GM19438 (cell line): ENCODE data around the gene SH2D1B.

Experiments used
- ATAC-seq: cut with Tn5 transposase; IDR thresholded peaks from one replicate; pipeline ENCODE4 v1.9.1; 2021; ENCODE audit warnings: low read depth; ENCODE audit not compliant: unreplicated experiment

SH2D1B gene

GRCh38 chr1:162383516-162383915 is 28.4 kb downstream of the SH2D1B start:
- ATAC-seq: no peak

- ATAC-seq: no peak
Observed at GRCh38 chr1:162383091-162383490, 28.8 kb downstream of the SH2D1B start.

GRCh38 chr1:162381941-162382750 is 29.8 kb downstream of the SH2D1B start:
- ATAC-seq: no peak

GRCh38 chr1:162381383-162381782 is 30.6 kb downstream of the SH2D1B start, which contains the start of gene C1orf226:
C1orf226 (plus strand) TSS chr1:162381728; CDS start chr1:162381902, 174 bp downstream.
- ATAC-seq: no peak

- no peak for ATAC-seq
Observed at GRCh38 chr1:162380061-162380846, 31.7 kb downstream of the SH2D1B start.

- ATAC-seq: no peak
Observed at GRCh38 chr1:162376691-162377090, 35.2 kb downstream of the SH2D1B start, which contains the start of gene SPATA46. SPATA46 (minus strand) TSS chr1:162376854; CDS start chr1:162376790, 64 bp downstream.

GRCh38 chr1:162375463-162375862 is 36.5 kb downstream of the SH2D1B start:
- ATAC-seq: no peak

GRCh38 chr1:162374406-162374805 is 37.5 kb downstream of the SH2D1B start:
- ATAC-seq: no peak

GRCh38 chr1:162373541-162374260 is 38.2 kb downstream of the SH2D1B start:
- ATAC-seq: no peak

GRCh38 chr1:162373072-162373427 is 38.9 kb downstream of the SH2D1B start:
- ATAC-seq: no peak

GRCh38 chr1:162372159-162373071 is 39.5 kb downstream of the SH2D1B start:
- ATAC-seq: no peak

GRCh38 chr1:162371611-162372010 is 40.3 kb downstream of the SH2D1B start:
- no peak for ATAC-seq

GRCh38 chr1:162370721-162371120 is 41.2 kb downstream of the SH2D1B start:
- no peak for ATAC-seq

- no peak for ATAC-seq
Observed at GRCh38 chr1:162370161-162370560, 41.8 kb downstream of the SH2D1B start.

- no peak for ATAC-seq
Observed at GRCh38 chr1:162369571-162369970, 42.4 kb downstream of the SH2D1B start.

GRCh38 chr1:162368451-162368850 is 43.5 kb downstream of the SH2D1B start:
- ATAC-seq: no peak

GRCh38 chr1:162367772-162368171 is 44.2 kb downstream of the SH2D1B start:
- ATAC-seq: no peak

- no peak for ATAC-seq
Observed at GRCh38 chr1:162367073-162367472, 44.9 kb downstream of the SH2D1B start.

- ATAC-seq: no peak
Observed at GRCh38 chr1:162366671-162367070, 45.3 kb downstream of the SH2D1B start.

- no peak for ATAC-seq
Observed at GRCh38 chr1:162366149-162366548, 45.8 kb downstream of the SH2D1B start.
